ENCODE results near the gene ZNF653. TPM values are rescaled to one million over a fixed set of nuclear protein-coding genes. Genes with fewer than 3 reads are reported as not detected.
A peak's percentile ranks its signal among the peaks of the same experiment; 100 is the strongest.
"Not testable (repeated sequence)": the region's sequence is repeated elsewhere in the genome, so short reads cannot be mapped to it uniquely, and the experiment has no call there.

ZNF653 gene

DNA sequence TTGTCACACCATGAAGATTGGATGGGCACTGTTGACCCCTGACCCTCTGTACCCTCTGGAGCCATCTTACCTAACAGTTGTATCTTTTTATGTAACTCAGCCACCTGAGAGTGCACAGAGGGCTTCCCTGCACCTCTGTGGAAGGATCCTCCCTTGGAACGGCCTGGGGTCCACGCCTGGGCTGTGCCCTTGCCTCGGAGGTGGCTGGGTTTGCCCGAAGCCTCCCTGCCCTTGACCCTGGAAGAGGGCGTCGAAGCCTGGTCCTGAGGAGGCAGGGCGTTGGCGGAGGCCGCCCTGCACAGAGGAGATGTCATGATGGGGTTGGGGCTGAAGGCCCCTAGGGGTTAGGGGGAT, 71.0 kb downstream of the ZNF653 start:
- no peaks in the 10 kb centered on the region for H3K9me3 ChIP-seq (replicated peaks; ENCODE audit: low read length)
- peak overlapping the region; percentile 72 for H3K9ac ChIP-seq (ENCODE audit: low read depth, low read length)
- peak overlapping the region; percentile 94 for H3K4me2 ChIP-seq (ENCODE audit: low read length)
- H3K36me3 ChIP-seq (ENCODE audit: insufficient read depth, low read length), result peaks cover 16% of the 10 kb centered on the region
- peaks cover 12% of the 10 kb centered on the region for H3K4me1 ChIP-seq (ENCODE audit: control insufficient read depth, insufficient read depth, low read length)
- H3K4me3 ChIP-seq (ENCODE audit: low read length), result peak overlapping the region; percentile 71
- H3K27me3 ChIP-seq (ENCODE audit: control insufficient read depth, insufficient read depth, low read length), result no peaks in the 10 kb centered on the region

- Histone ChIP-seq H3K4me1 (ENCODE audit: control insufficient read depth, insufficient read depth, low read length) (peaks cover 12% of the 10 kb centered on the region), H3K36me3 (ENCODE audit: insufficient read depth, low read length) (peaks cover 16% of the 10 kb centered on the region)
- H3K4me3 ChIP-seq (ENCODE audit: low read length); H3K9ac ChIP-seq (ENCODE audit: low read depth, low read length); H3K4me2 ChIP-seq (ENCODE audit: low read length); H3K9me3 ChIP-seq (replicated peaks; ENCODE audit: low read length); H3K27me3 ChIP-seq (ENCODE audit: control insufficient read depth, insufficient read depth, low read length): not testable (repeated sequence)
These were observed 72.1 kb downstream of the ZNF653 start for GRCh38 chr19:11433526-11433925.

Small RNA genes within 50 kb of the gene (small RNA-seq; reads per million reads assigned to genes)
- not detected for gene MIR7974
- gene RN7SL833P, result not detected
